ENCODE results near the gene DHX36. TPM values are rescaled to one million over a fixed set of nuclear protein-coding genes. Genes with fewer than 3 reads are reported as not detected.

Gene DHX36, protein sequence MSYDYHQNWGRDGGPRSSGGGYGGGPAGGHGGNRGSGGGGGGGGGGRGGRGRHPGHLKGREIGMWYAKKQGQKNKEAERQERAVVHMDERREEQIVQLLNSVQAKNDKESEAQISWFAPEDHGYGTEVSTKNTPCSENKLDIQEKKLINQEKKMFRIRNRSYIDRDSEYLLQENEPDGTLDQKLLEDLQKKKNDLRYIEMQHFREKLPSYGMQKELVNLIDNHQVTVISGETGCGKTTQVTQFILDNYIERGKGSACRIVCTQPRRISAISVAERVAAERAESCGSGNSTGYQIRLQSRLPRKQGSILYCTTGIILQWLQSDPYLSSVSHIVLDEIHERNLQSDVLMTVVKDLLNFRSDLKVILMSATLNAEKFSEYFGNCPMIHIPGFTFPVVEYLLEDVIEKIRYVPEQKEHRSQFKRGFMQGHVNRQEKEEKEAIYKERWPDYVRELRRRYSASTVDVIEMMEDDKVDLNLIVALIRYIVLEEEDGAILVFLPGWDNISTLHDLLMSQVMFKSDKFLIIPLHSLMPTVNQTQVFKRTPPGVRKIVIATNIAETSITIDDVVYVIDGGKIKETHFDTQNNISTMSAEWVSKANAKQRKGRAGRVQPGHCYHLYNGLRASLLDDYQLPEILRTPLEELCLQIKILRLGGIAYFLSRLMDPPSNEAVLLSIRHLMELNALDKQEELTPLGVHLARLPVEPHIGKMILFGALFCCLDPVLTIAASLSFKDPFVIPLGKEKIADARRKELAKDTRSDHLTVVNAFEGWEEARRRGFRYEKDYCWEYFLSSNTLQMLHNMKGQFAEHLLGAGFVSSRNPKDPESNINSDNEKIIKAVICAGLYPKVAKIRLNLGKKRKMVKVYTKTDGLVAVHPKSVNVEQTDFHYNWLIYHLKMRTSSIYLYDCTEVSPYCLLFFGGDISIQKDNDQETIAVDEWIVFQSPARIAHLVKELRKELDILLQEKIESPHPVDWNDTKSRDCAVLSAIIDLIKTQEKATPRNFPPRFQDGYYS
- total RNA-seq = 48.4 to 71.9 TPM (median 48.7 TPM) in 3 replicates
- long read RNA-seq, full-length matches to known transcripts = 22 of 25 reads
- long read RNA-seq, partial matches to known transcripts = 1 of 25 reads
- long read RNA-seq, other reads (novel, unspliced or antisense) = 2 of 25 reads

DNA sequence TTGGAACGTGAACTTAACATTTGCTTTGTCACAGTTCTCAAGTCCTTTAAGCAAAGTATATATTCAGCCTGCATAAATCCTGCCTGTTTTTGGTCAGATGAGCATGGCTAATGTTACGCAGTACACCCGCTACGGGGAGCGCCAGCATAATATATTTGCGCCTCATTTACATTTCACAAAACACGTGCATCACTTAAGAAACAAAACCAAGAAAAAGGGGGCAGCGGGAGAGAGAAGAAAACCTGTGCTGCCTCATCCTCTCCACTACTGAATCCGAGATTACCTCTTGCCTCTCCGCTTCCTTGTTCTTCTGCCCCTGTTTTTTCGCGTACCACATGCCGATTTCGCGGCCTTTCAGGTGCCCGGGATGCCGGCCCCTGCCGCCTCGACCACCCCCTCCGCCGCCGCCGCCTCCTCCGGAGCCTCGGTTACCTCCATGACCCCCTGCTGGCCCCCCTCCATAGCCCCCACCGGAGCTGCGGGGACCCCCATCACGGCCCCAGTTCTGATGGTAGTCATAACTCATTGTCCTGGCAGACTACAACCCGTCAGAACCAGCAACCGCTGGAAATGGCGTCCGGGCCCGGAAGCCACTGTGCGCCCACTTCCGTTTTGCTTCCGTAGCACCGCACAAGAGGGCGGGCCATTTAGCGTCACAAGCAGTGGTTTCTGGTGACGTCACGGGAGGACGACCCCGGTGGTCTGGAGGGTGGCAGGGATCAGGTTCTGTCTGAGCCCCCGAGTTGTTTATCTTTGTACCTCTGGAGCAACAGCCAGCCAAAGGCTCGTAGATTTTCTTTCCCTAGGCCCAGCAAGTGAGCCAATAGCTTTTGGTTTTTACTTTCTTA, at the start of gene DHX36:
DHX36 (minus strand) TSS at position 597 of the 848 bp plus-strand sequence; CDS start at position 526, 71 bp downstream.
- Mint-ChIP-seq H3K27ac (ENCODE audit: unreplicated experiment) (peak within 1 kb of the TSS; percentile 98), H3K4me3 (ENCODE audit: unreplicated experiment) (peak within 1 kb of the TSS; percentile 88), H3K4me1 (ENCODE audit: low read depth) (peaks cover 30% of the 10 kb centered on the region), H3K27me3 (ENCODE audit: low read depth) (no peaks in the 10 kb centered on the region), H3K36me3 (ENCODE audit: low read depth) (peaks cover 2% of the 10 kb centered on the region), H3K9me3 (ENCODE audit: low read depth) (no peaks in the 10 kb centered on the region)
- peak; percentile 44 for TF ChIP-seq CTCF (IDR thresholded peaks at IDR 0.05)
- peak; percentile 92 for DNase-seq (ENCODE audit: low spot score)

- TF ChIP-seq CTCF (IDR thresholded peaks at IDR 0.05) = no peak
- no peaks in the 10 kb centered on the region for H3K4me1 Mint-ChIP-seq (ENCODE audit: low read depth)
- H3K27ac Mint-ChIP-seq (ENCODE audit: unreplicated experiment) = no peak overlapping the region
- H3K36me3 Mint-ChIP-seq (ENCODE audit: low read depth) = no peaks in the 10 kb centered on the region
- DNase-seq (ENCODE audit: low spot score) = no peak
- peaks cover 6% of the 10 kb centered on the region for H3K27me3 Mint-ChIP-seq (ENCODE audit: low read depth)
- no peaks in the 10 kb centered on the region for H3K9me3 Mint-ChIP-seq (ENCODE audit: low read depth)
- H3K4me3 Mint-ChIP-seq (ENCODE audit: unreplicated experiment) = no peak overlapping the region
Observed at GRCh38 chr3:154367221-154367620, 42.9 kb upstream of the DHX36 start.

DNA sequence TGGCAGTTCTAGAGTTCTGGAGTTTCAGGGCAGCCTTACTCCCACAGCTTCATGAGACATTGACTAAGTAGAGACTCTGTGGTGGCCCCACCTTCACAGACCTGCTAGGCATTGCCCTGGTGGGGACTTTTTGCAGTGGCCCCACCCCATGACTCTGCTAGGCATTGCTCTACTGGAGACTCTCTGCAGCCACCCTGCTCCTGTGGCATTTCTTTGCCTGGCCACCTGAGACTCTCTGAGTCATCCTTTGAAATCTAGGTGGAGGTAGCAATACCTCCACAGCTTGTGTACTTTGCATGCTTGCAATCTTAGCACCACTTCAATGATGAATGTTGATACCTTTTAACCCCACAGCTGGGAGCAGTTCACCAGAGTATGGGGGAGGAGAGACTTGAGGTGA, 40.6 kb upstream of the DHX36 start:
- TF ChIP-seq CTCF (IDR thresholded peaks at IDR 0.05) = no peak
- DNase-seq (ENCODE audit: low spot score) = no peak
- no peak overlapping the region for H3K4me3 Mint-ChIP-seq (ENCODE audit: unreplicated experiment)
- peaks cover 5% of the 10 kb centered on the region for H3K27me3 Mint-ChIP-seq (ENCODE audit: low read depth)
- no peaks in the 10 kb centered on the region for H3K9me3 Mint-ChIP-seq (ENCODE audit: low read depth)
- H3K4me1 Mint-ChIP-seq (ENCODE audit: low read depth) = no peaks in the 10 kb centered on the region
- H3K27ac Mint-ChIP-seq (ENCODE audit: unreplicated experiment) = no peak overlapping the region
- H3K36me3 Mint-ChIP-seq (ENCODE audit: low read depth) = no peaks in the 10 kb centered on the region

- TF ChIP-seq CTCF (IDR thresholded peaks at IDR 0.05) = no peak
- no peak overlapping the region for H3K27ac Mint-ChIP-seq (ENCODE audit: unreplicated experiment)
- no peak overlapping the region for H3K4me3 Mint-ChIP-seq (ENCODE audit: unreplicated experiment)
- peaks cover 3% of the 10 kb centered on the region for H3K27me3 Mint-ChIP-seq (ENCODE audit: low read depth)
- no peak for DNase-seq (ENCODE audit: low spot score)
- H3K9me3 Mint-ChIP-seq (ENCODE audit: low read depth) = peaks cover 3% of the 10 kb centered on the region
- no peaks in the 10 kb centered on the region for H3K4me1 Mint-ChIP-seq (ENCODE audit: low read depth)
- H3K36me3 Mint-ChIP-seq (ENCODE audit: low read depth) = no peaks in the 10 kb centered on the region
Observed at GRCh38 chr3:154361099-154361498, 36.8 kb upstream of the DHX36 start.
